GM18511 (cell line): ENCODE results near the gene USH2A.

Experiments used
- ATAC-seq: cut with Tn5 transposase; IDR thresholded peaks from one replicate; pipeline ENCODE4 v1.9.1; 2021; ENCODE audit warnings: mild to moderate bottlenecking, moderate library complexity; ENCODE audit not compliant: unreplicated experiment

Gene USH2A

DNA sequence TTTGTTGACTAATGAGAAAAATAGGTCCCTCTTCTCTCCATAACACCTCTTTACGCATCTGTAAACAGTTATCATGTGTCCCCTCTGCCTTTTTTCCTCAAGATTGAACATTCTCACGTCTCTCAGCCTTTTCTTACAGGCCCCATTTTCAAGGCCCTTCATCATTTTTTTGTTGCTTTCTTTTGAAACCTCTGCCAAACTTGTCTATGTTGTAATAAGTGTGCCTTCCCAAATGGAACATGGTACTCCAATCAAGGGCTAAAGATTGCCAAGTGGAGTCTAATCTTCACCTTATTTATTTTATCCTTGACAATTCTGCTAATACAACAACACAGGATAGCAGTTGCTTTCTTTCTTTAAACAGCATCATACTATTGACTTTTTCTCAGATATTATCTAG lies 280.3 kb downstream of the USH2A start:
- no peak for ATAC-seq

DNA sequence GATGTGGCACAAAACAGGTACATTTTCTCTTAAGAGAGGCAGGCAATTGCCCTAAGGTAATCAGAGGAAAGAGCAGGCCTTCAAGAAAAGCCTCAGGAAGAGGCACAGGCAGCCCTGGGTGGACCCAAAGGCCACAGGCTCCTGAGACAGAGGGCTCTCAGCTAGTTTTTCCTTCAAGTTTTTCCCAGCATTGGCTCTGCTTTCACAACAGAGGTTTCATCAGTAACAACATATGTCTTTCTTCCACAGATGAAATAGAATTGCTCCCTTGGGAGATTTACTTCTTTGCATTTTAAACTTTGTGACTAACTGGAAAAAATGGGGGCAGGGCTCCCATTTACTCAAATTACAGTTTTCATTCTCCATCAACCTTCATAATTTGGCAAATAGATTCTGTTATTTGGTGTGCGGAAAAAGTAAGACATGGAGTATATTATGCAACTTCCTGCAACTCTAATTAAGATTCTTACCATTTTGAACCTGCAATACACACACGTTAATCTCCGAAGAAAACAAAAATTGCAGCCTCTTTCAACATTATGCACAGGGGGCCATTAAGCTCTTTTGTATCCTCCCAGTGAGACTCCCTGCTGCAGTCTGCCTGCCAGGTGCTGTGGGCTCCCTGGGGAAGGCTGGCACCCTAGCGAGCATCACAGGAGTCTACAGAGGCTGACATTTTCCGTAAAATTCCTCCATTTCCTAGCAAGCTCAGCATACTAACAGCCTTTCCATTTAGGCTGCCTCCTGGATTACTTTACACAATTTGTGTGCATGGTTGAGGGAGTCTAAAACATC lies 282.3 kb downstream of the USH2A start:
- no peak for ATAC-seq

DNA sequence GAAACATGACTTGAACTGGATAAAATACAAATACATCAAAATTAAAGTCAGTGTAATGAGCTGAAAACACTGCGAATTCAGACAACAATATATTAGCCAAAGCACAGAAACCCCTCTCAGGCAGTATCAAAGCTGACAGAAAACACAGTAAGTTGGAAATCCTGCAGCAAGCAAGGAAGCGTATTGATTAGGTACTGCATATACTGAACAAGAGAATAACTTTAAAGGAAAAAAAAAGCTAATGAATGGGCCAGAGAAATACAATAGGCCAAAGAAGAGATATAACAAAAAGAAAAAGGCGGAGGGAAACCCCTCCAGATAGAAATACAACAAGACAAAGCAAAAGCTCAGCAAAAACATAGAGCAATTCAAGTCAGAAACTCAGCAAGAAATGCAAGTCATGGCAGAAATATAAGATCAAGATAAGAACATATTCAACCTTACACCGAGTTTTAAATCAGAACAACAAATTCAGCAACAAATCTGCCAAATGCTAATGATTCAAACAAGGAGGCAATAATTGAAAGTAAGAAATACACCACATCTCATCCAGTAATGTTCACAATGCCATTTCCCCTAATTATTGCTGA lies 299.0 kb downstream of the USH2A start:
- no peak for ATAC-seq

DNA sequence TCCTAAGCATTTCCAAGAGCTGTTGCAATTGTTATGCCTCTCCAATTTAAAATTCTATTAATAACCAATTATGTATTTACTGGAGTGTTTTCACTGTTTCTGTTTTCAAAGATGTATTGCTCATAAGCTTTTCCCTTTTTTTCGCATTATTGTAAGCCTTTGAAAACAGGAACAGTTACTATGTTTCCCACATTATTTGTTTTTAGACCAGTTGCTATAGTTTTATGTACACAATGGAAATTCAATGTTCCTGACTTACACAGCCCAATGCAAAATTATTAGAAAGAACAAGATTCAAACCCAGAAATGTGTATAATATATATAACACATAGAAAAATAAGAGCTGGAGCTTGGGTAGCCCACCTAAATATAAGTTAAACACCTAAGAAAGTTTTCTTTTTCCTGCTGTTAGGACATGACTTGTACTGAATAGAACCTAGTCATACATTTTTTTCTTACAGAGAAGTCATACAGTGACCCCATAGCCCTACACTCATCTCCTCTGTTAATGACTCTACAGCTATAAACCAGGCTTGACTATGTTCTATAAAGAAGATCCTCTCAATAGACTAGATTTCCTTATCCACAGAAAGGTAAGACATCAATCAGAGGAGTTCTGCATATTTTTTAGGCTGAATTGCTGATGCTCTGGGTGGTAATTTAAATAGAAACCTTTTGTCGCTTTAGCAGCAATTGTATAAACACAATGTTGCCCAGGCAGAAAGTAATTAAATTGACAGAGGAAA lies 299.6 kb downstream of the USH2A start:
- ATAC-seq, result no peak

DNA sequence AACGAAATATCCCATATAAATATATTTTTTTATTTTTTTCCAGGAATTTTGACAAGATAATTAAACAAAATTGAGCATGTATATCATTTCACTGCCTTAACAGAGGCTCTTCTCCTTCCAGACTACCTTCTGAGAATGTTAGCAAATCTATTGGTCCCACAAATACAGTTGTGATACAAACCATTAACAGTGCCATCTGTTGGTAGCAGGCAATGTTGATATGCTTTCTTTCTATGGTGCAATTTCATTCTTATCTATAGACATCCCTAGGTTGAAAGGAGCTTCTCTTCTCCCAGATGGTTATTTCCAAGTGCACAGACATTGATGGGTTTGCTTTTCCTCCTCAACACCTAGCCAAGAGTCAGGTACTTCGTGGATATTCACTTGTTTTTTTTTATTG lies 303.6 kb downstream of the USH2A start:
- ATAC-seq, result no peak

DNA sequence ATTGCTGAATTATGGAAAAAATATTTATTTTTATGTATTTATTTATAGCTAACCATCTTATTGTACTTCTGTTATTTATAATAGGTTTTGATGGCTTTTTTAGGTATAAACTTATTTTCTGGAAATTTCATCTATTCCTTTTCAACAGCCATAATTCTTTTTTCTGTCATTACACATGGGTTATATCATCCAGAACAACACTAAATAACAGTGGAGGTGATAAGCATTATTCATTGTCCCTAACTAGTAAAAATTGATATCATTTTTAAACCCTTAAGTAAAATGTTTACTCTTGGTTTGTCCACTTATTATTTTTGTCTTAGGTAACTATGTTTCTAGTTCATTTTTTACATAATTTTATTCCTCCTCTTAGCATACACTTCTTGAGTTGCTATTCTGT lies 309.1 kb downstream of the USH2A start:
- ATAC-seq, result no peak

DNA sequence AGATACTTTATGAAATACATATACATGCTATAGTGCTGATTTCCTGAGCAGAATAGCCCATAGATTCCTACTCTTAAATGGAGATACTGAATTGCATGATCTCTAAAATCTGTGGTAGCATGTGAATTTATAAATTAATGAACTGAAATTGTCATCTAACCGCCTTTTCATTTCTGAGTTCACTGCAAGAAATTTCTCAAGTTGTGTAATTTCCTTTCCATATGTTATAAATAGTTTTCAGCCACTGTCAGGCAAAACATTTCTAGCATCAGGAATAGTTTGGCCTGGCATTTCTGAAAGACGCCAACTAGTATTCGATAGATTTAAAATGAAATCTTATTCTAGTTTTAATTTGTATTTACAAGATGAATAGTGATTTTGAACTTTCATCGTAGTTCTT lies 310.1 kb downstream of the USH2A start:
- ATAC-seq, result no peak

DNA sequence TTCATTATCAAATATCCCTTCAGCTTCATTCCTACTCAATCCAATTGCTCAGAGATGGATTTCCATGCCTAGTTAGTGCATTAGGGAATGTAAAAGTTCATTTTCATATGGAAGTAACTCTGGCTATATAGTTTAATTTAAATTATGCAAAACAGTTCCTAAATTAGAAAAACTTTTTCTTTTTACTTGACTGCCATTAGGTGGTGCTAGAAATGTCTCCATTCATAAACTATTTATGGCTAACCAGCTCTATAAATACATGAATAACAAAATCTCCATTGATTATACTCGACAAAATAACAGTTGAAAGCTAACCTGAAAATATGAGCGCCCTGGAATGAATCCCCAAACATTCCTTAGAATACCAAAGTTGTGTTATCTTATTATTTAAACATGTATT lies 311.4 kb downstream of the USH2A start:
- ATAC-seq, result no peak

DNA sequence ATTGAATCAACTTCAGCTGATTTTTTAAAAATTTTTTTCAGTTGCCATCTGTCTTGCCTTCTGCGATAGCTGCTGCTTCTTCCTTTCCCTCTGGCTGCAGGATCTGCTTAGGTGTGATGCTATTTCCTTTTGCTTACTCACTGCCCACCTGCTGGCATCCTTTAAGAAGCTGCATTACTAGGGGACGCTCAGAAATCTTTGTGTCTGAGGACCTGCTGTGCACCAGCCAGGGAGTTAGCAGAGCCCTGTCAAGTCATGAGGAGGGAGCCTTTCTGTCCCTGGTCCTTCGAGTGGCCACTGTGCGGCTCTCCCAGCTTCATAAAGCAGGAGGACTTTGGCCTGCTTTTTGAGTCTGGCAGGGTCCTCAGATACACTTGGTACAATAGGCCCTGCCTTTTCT lies 327.8 kb downstream of the USH2A start:
- ATAC-seq, result no peak

DNA sequence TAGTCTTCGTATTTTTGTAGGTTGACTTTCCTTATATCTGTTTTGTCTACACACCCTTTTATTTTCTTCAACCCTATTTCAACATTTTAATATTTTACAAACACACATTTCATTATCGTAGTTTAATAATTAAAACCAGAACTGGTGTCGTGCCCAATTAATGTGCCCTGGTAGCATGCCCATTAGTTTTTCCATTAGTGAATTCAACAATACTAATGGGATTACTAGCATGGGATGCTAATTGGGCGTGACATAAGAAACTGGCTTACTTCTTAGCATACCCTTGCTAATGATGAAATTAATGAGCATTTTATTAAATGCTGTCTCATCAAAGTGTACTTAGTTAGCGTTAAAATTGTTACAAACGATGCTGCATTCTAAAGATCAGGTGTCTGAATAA lies 332.7 kb downstream of the USH2A start:
- ATAC-seq, result no peak

DNA sequence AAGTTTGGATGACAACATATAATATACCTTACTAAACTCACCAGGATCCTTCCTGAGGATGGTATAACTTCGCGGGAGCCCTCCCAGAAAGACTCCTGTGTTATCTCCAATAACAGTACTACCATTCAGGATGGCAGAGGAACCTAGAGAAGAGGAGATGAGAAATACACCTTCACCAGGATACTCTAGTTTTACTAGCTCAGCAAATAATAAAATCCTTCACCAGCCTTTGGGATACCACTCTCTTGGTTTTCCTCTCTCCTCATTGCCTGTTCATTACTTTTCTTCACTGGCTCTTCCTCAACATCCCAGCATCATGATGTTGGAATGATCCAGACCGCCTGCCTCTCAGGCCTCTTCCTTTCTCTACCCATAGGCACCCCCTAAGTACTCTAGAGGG lies 336.6 kb downstream of the USH2A start:
- ATAC-seq, result no peak

DNA sequence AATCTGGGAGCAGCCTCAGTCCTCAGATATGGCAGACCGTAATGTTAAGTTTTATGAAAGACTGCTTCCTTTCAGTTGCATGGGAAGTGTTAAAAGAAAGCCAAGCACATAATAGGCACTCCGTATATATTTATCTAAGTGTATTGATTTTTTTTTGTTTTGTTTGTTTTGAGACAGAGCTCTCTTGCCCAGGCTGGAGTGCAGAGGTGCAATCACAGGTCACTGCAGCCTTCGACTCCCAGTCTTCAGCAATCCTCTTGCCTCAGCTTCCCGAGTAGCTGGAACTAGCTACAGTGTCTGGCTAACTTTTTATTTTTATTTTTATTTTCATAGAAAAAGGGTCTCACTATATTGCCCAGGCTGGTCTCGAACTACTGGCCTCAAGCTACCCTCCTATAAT lies 341.8 kb downstream of the USH2A start:
- ATAC-seq, result no peak

DNA sequence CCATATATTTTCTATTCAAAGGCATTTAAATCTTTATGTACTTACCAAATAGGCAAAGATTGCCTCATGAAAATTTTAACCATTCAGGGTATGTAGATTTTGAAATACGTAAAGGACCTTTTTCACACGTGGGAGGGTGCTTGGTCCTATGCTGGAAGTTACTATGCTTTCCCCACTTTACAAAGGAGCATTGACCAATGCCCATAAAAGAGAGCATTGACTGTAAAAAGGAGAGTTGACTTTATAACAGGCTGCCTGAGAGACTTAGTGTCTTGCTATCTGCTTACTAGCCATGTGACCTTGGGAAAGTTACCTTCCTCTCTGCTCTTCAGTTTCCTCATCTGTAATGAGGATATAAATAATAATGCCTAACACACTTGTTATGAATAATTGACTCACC lies 346.5 kb downstream of the USH2A start:
- no peak for ATAC-seq

DNA sequence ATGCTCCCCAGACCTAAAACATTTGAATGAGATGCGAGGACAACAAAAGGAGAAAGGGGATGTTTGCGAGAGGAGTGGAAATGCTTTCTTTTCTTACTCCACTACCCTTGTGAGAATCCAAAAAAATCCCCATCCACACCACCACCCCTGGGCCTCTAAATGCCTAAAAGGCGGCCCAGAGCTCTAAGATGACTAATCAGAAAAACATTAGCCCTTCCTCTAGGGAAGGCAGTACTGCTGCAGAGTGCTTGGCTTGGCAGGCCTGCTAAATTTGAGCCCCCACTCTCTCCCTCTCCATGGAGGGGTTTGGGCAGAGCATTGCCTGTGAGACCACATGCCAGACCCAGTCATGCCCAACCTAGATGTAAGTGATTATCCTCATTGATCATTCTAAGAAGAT lies 347.9 kb downstream of the USH2A start:
- ATAC-seq, result no peak

DNA sequence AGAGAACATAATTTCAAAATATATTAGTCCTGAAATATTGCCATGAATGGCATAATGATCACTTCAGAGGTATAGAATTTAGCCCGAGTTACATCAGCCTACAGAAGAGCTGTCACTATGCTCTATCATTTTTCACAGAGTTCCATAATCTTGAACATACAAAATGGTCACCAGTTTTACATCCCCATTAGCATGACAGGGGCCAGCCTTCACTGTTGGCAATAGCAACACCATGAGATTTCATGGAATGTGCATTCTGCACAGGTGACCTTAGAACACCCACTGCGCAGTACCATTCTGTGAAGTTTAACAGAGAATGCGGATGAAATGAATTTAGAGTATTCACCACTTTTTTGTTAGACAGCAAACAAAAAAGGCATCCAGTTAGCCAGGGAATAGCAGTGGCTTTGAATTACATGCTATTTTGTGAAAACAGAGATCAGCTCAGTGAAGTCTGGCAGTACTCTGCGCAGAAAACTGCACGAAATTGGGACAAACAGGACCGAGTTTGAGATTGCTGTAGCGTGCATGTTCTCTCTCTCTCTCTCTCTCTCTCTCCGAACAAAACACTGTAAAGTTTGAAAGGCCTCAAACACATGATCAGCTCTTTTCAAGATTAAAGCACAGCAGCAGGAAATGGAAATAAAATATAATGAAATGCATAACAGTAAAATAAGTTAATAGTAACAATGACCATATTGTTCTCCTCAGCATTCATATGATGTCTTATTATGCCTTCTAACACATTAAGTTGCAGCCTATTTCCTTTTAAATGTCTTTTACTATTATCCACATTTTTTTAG lies 349.3 kb downstream of the USH2A start:
- ATAC-seq, result no peak

DNA sequence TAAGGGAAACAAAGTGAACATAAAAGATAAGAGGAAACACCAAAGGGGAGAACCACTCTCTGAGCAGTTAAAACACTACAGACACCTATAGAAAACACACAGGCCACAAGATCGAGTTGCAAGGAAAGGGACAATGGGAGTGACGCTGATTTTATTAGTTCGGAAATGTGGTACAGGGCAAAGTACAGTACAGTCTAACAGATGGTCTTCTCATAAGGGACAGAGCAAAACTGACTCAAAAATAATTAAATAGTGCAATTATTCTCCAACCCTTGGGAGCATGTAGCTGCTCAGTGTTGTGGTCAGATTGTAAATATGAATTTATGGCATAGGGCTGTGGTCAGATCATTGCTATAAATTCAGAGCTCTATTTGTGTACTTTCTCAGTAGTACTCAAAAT lies 352.0 kb downstream of the USH2A start:
- ATAC-seq, result no peak

DNA sequence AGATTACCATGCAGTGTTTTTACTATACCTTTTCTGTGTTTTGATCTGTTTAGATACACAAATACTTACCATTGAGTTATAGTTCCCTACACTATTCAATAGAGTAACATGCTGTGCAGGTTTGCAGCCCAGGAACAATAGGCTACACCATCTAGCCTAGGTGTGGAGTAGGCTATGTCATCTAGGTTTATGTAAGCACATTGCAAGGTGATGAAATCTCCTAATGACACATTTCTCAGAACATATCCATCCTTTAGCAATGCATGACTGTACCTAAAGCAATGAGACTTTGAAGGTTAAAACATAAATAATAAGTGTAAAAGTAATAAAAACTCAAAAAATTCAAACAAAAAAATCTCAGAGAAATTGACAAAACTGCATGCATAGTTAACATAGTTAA lies 358.6 kb downstream of the USH2A start:
- ATAC-seq, result no peak

DNA sequence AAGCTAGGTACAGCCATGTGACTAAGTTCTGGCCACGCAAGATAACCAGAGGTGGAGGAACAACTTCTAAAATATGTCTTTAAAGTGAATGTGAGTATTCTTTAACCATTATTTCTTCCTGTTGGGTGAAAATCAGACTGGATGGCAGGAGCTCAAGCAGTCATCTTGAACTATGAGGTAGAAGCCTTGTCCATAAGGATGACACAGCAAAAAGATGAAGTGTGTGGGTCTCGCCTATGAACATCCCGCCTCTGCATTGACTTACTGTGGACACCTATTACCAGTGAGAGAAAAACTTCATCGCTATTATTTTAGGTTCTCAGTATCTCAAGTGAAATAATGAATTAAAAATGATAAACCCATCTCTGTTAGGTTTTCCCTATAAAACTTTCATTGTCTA lies 365.3 kb downstream of the USH2A start:
- no peak for ATAC-seq

DNA sequence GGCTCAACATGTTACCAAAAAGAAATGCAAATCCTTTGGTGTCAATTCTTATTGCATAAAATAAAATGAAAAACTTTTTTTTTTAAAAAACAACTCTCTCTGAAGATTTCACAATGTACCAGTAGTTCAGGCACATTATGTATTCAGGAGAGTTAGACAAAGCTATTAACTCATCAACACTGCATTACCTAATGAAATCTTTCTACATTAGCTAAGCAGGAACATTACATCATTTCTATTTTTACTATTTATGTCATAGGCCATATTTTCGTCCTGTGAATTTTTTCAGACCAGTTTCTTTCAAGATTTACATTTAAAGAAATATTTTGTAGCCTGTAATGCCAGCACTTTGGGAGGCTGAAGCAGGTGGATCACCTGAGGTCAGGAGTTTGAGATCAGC lies 366.2 kb downstream of the USH2A start:
- ATAC-seq, result no peak

DNA sequence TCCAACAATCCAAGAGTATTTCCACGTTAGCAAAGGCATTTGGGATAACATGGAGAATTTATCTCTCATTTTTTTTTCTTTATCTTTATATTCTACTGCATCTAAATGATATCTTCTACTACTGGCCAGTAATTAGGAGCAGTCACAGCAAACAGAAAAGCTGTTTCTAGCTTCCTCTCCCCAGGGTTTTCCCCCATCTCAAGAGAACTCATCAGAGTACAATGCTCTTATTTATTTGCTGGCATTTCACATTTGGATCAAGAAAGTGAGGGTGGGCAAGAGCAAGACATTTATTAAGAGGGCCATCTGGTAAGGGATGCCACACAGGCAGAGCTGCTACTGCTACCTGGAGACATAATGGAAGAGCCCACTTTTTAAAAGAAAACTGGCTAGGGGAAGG lies 368.2 kb downstream of the USH2A start:
- ATAC-seq, result no peak

DNA sequence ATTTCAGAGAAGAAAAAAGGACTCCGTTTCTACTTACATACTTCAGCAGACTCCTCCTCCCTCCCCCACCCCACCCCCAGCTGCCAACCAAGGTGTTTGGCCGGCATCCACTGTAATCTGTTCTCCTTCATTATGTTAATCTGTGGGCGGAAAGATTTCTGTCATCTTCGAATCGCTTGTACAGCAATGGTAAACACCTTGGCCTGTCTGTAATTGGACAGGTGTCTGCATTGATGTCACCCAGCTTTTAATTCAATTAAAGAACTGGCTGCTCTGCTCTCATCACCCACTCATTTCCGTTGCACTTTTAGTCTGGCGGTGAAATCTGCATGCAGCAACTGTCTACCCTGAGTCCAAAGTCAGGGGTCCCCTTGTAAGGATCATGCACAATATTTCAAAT lies 368.6 kb downstream of the USH2A start:
- no peak for ATAC-seq
